Neural cell (in vitro differentiated cells): ENCODE data around the gene SMLR1. TPM values are rescaled to one million over a fixed set of nuclear protein-coding genes. Genes with fewer than 3 reads are reported as not detected.
A peak's percentile ranks its signal among the peaks of the same experiment; 100 is the strongest.

Experiments
- H2AFZ ChIP-seq: fragments of 200-600, 300-800 bp; sonication (generic), shearing (Covaris generic); 2 replicates; pipeline ENCODE4 v1.6.0; 2014; ENCODE audit warnings: low read depth, mild to moderate bottlenecking, antibody characterized with exemption, low read length, moderate library complexity
- H3F3A ChIP-seq: fragments of 200-600 bp; shearing (Covaris generic); 2 replicates; pipeline ENCODE4 v1.6.1; 2016; ENCODE audit warnings: mild to moderate bottlenecking, moderate library complexity, mixed read lengths, antibody characterized with exemption, low read length; ENCODE audit not compliant: insufficient read depth, poor library complexity, severe bottlenecking
- H3K27ac ChIP-seq: fragments of 200-600, 300-800 bp; sonication (generic), shearing (Covaris generic); 2 replicates; pipeline ENCODE4 v1.5.1; 2014; ENCODE audit warnings: mild to moderate bottlenecking, low read length, moderate library complexity
- H3K27me3 ChIP-seq: fragments of 300-800, 200-600 bp; sonication (generic), shearing (Covaris generic); 2 replicates; pipeline ENCODE4 v1.6.0; 2014; ENCODE audit warnings: mild to moderate bottlenecking, low read depth, low read length, moderate library complexity; ENCODE audit not compliant: insufficient read depth
- H3K36me3 ChIP-seq: fragments of 300-800, 200-600 bp; sonication (generic), shearing (Covaris generic); 2 replicates; pipeline ENCODE4 v1.5.1; 2014; ENCODE audit warnings: mild to moderate bottlenecking, antibody characterized with exemption, low read length, moderate library complexity; ENCODE audit not compliant: insufficient read depth
- H3K4me2 ChIP-seq: fragments of 300-800, 200-600 bp; sonication (generic), shearing (Covaris generic); 2 replicates; pipeline ENCODE4 v1.6.0; 2014; ENCODE audit warnings: mild to moderate bottlenecking, low read length
- H3K4me3 ChIP-seq: fragments of 300-800, 200-600 bp; sonication (generic), shearing (Covaris generic); 2 replicates; pipeline ENCODE4 v1.5.1; 2014; ENCODE audit warnings: mild to moderate bottlenecking, low read length, moderate library complexity
- H3K79me2 ChIP-seq: fragments of 200-600 bp; shearing (Covaris generic); replicated peaks from 2 replicates; pipeline ENCODE4 v1.6.0; 2014; ENCODE audit warnings: mild to moderate bottlenecking, low read length, moderate library complexity; ENCODE audit not compliant: insufficient read depth
- H3K9ac ChIP-seq: fragments of 300-800, 200-600 bp; sonication (generic), shearing (Covaris generic); 2 replicates; pipeline ENCODE4 v1.6.1; 2016; ENCODE audit warnings: mild to moderate bottlenecking, low read length, mixed read lengths
- H3K9me2 ChIP-seq: fragments of 200-600 bp; shearing (Covaris generic); 2 replicates; pipeline ENCODE4 v1.6.1; 2016; ENCODE audit warnings: mild to moderate bottlenecking, low read length, mixed read lengths; ENCODE audit not compliant: insufficient read depth
- H3K9me3 ChIP-seq: fragments of 200-600, 300-800 bp; sonication (generic), shearing (Covaris generic); 2 replicates; pipeline ENCODE4 v1.6.1; 2016; ENCODE audit warnings: mild to moderate bottlenecking, mixed run types, low read length, moderate library complexity, mixed read lengths
- H4K20me1 ChIP-seq: fragments of 200-600 bp; shearing (Covaris generic); 2 replicates; pipeline ENCODE4 v1.6.1; 2016; ENCODE audit warnings: mild to moderate bottlenecking, mixed run types; ENCODE audit not compliant: insufficient read depth
- EP300 ChIP-seq: fragments of 450-650 bp; conservative IDR thresholded peaks from 2 replicates; pipeline ENCODE4 v1.6.1; 2014; ENCODE audit warnings: antibody characterized with exemption, mild to moderate bottlenecking, moderate library complexity; ENCODE audit not compliant: poor library complexity, severe bottlenecking
- EZH2 ChIP-seq: fragments of 200-600, 300-800 bp; shearing (Covaris generic), sonication (generic); IDR thresholded peaks from 2 replicates; pipeline ENCODE4 v1.6.1; 2014; ENCODE audit warnings: antibody characterized with exemption, low read length, borderline replicate concordance, mild to moderate bottlenecking; ENCODE audit not compliant: insufficient read depth, poor library complexity, severe bottlenecking
- MXI1 ChIP-seq: fragments of 450-650 bp; conservative IDR thresholded peaks from 2 replicates; pipeline ENCODE4 v1.6.1; 2014; ENCODE audit warnings: antibody characterized with exemption, mild to moderate bottlenecking; ENCODE audit not compliant: poor library complexity, severe bottlenecking
- POLR2AphosphoS5 ChIP-seq: IDR thresholded peaks from 2 replicates; pipeline ENCODE4 v1.6.1; 2012
- RAD21 ChIP-seq: fragments of 450-650 bp; conservative IDR thresholded peaks from 2 replicates; pipeline ENCODE4 v1.6.1; 2014; ENCODE audit warnings: antibody characterized with exemption, mild to moderate bottlenecking, moderate library complexity
- SMC3 ChIP-seq: fragments of 450-650 bp; conservative IDR thresholded peaks from 2 replicates; pipeline ENCODE4 v1.6.1; 2014; ENCODE audit warnings: antibody characterized with exemption, mild to moderate bottlenecking, moderate library complexity; ENCODE audit not compliant: poor library complexity
- TAF1 ChIP-seq: IDR thresholded peaks from 2 replicates; pipeline ENCODE4 v1.6.1; 2012; ENCODE audit warnings: low read depth
- polyA plus RNA-seq: library from polyadenylated mRNA; depleted of rRNA; stranded (reverse); fragments of >200 nt; gene quantifications from 2 replicates; pipeline ENCODE4 v1.2.3, GENCODE V29; 2014
- TF ChIP-seq, protein P1 (sequence below): fragments of 450-650 bp; IDR thresholded peaks from 2 replicates; pipeline ENCODE4 v1.5.1; 2014; ENCODE audit warnings: antibody characterized with exemption, mild to moderate bottlenecking, moderate library complexity; ENCODE audit not compliant: poor library complexity, severe bottlenecking
- TF ChIP-seq, protein P2 (sequence below): IDR thresholded peaks from 2 replicates; pipeline ENCODE4 v1.6.1; 2012; ENCODE audit warnings: borderline replicate concordance

Gene SMLR1
- polyA plus RNA-seq, 1 donor from 2014 or later, result not detected

GRCh38 chr6:130872250-130873095, 45.3 kb downstream of the SMLR1 start:
- Histone ChIP-seq H3F3A (no peaks in the 10 kb centered on the region), H3K9me2 (no peaks in the 10 kb centered on the region), H3K79me2 (no peaks in the 10 kb centered on the region), H3K9me3 (no peaks in the 10 kb centered on the region), H2AFZ (no peak overlapping the region), H3K4me2 (no peak overlapping the region), H3K36me3 (no peaks in the 10 kb centered on the region), H3K27ac (no peak overlapping the region), H3K9ac (no peak overlapping the region), H3K4me3 (no peak overlapping the region), H4K20me1 (no peaks in the 10 kb centered on the region), H3K27me3 (no peaks in the 10 kb centered on the region)
- TF ChIP-seq SMC3 (peak; percentile 77), RAD21 (peak; percentile 68)
- TF ChIP-seq, protein P1, sequence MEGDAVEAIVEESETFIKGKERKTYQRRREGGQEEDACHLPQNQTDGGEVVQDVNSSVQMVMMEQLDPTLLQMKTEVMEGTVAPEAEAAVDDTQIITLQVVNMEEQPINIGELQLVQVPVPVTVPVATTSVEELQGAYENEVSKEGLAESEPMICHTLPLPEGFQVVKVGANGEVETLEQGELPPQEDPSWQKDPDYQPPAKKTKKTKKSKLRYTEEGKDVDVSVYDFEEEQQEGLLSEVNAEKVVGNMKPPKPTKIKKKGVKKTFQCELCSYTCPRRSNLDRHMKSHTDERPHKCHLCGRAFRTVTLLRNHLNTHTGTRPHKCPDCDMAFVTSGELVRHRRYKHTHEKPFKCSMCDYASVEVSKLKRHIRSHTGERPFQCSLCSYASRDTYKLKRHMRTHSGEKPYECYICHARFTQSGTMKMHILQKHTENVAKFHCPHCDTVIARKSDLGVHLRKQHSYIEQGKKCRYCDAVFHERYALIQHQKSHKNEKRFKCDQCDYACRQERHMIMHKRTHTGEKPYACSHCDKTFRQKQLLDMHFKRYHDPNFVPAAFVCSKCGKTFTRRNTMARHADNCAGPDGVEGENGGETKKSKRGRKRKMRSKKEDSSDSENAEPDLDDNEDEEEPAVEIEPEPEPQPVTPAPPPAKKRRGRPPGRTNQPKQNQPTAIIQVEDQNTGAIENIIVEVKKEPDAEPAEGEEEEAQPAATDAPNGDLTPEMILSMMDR, result peak; percentile 74
- TF ChIP-seq, protein P2, sequence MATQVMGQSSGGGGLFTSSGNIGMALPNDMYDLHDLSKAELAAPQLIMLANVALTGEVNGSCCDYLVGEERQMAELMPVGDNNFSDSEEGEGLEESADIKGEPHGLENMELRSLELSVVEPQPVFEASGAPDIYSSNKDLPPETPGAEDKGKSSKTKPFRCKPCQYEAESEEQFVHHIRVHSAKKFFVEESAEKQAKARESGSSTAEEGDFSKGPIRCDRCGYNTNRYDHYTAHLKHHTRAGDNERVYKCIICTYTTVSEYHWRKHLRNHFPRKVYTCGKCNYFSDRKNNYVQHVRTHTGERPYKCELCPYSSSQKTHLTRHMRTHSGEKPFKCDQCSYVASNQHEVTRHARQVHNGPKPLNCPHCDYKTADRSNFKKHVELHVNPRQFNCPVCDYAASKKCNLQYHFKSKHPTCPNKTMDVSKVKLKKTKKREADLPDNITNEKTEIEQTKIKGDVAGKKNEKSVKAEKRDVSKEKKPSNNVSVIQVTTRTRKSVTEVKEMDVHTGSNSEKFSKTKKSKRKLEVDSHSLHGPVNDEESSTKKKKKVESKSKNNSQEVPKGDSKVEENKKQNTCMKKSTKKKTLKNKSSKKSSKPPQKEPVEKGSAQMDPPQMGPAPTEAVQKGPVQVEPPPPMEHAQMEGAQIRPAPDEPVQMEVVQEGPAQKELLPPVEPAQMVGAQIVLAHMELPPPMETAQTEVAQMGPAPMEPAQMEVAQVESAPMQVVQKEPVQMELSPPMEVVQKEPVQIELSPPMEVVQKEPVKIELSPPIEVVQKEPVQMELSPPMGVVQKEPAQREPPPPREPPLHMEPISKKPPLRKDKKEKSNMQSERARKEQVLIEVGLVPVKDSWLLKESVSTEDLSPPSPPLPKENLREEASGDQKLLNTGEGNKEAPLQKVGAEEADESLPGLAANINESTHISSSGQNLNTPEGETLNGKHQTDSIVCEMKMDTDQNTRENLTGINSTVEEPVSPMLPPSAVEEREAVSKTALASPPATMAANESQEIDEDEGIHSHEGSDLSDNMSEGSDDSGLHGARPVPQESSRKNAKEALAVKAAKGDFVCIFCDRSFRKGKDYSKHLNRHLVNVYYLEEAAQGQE, result no peak

DNA sequence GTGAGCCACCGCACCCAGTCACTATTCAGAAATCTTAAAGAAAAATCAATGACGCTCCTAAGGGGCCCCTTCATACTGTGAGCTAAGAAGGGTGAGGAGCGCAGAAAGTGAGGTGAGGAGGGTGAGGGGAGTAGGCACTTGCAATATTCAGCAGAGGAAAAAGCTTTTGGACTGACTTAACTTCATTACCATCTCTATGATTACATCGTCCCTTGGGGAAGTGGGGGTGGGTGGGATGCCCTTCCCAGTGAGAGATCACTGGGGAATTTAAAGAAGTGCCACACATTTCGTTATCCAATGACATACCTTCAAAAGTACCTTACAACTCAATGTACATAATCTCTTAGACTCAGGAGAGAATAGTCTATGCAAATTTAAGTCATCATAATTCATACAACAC, 46.5 kb downstream of the SMLR1 start:
- Histone ChIP-seq H2AFZ (no peak overlapping the region), H3K27ac (no peak overlapping the region), H3K79me2 (no peaks in the 10 kb centered on the region), H3K9me2 (no peaks in the 10 kb centered on the region), H4K20me1 (no peaks in the 10 kb centered on the region), H3K4me2 (no peak overlapping the region), H3F3A (no peaks in the 10 kb centered on the region), H3K36me3 (no peaks in the 10 kb centered on the region), H3K27me3 (no peaks in the 10 kb centered on the region), H3K9me3 (no peaks in the 10 kb centered on the region), H3K9ac (no peak overlapping the region), H3K4me3 (no peak overlapping the region)
- TF ChIP-seq MXI1 (no peak), SMC3 (no peak), POLR2AphosphoS5 (no peak), EZH2 (no peak), TAF1 (no peak), EP300 (no peak), RAD21 (no peak)
- TF ChIP-seq, protein P1, result no peak
- TF ChIP-seq, protein P2, result no peak
